CD8-positive, alpha-beta memory T cell (primary cell): ENCODE data around the gene SLC8B1. TPM values are rescaled to one million over a fixed set of nuclear protein-coding genes. Genes with fewer than 3 reads are reported as not detected.

ENCODE experiments used
- CTCF ChIA-PET: fragments of 350-600 bp; sonication (Branson Sonifier 250); formaldehyde crosslinking; loops from one replicate; lab custom pipeline; 2021; ENCODE audit warnings: antibody characterized with exemption; lab: Charles Lee
- POLR2A ChIA-PET: fragments of 350-600 bp; sonication (Branson Sonifier 250); formaldehyde crosslinking; loops from one replicate; lab custom pipeline; 2021; ENCODE audit warnings: antibody characterized with exemption; lab: Charles Lee
- DNase-seq, 5 donors: peaks; one replicate each; pipeline versions ENCODE4 v3.0.0 to v3.0.0-alpha.2; 2020 to 2022; ENCODE audit warnings: mixed read lengths in 1 of 5
- H3K27ac ChIP-seq: one replicate; pipeline ENCODE4 v1.7.0; 2013; ENCODE audit warnings: low read depth, mild to moderate bottlenecking, low read length, moderate library complexity
- H3K27me3 ChIP-seq: 2 replicates; pipeline ENCODE4 v1.7.0; 2013; ENCODE audit warnings: low read length, mild to moderate bottlenecking; ENCODE audit not compliant: insufficient read depth, poor library complexity, severe bottlenecking
- H3K36me3 ChIP-seq: 2 replicates; pipeline ENCODE4 v1.7.0; 2013; ENCODE audit warnings: mild to moderate bottlenecking, low read length, moderate library complexity; ENCODE audit not compliant: insufficient read depth
- H3K4me1 ChIP-seq: 2 replicates; pipeline ENCODE4 v1.7.0; 2013; ENCODE audit warnings: mild to moderate bottlenecking, low read length, moderate library complexity; ENCODE audit not compliant: insufficient read depth
- H3K4me3 ChIP-seq: 2 replicates; pipeline ENCODE4 v1.7.0; 2013; ENCODE audit warnings: mild to moderate bottlenecking, low read length
- H3K9me3 ChIP-seq: 2 replicates; pipeline ENCODE4 v1.7.0; 2013; ENCODE audit warnings: mild to moderate bottlenecking, low read length
- H3K27ac Mint-ChIP-seq, 8 donors: one replicate each; pipeline ENCODE4 v1.8.0; 2020 to 2021; ENCODE audit warnings: mixed read lengths in 8 of 8, mild to moderate bottlenecking in 6 of 8, inconsistent platforms in 3 of 8, moderate library complexity in 3 of 8
- H3K27me3 Mint-ChIP-seq, 2 donors: one replicate each; pipeline ENCODE4 v1.8.0; 2020 to 2021; ENCODE audit warnings: mixed read lengths in 2 of 2, mild to moderate bottlenecking in 1 of 2, moderate library complexity in 1 of 2
- H3K36me3 Mint-ChIP-seq, 3 donors: one replicate each; pipeline ENCODE4 v1.8.0; 2020 to 2021; ENCODE audit warnings: mixed read lengths in 3 of 3, inconsistent platforms in 1 of 3, mild to moderate bottlenecking in 1 of 3
- H3K4me1 Mint-ChIP-seq, 3 donors: one replicate each; pipeline ENCODE4 v1.8.0; 2020 to 2021; ENCODE audit warnings: mixed read lengths in 3 of 3, inconsistent platforms in 1 of 3, mild to moderate bottlenecking in 1 of 3
- H3K4me3 Mint-ChIP-seq, 7 donors: one replicate each; pipeline ENCODE4 v1.8.0; 2020 to 2021; ENCODE audit warnings: mixed read lengths in 7 of 7, mild to moderate bottlenecking in 6 of 7, moderate library complexity in 4 of 7, inconsistent platforms in 2 of 7
- H3K9me3 Mint-ChIP-seq, 5 donors: one replicate each; pipeline ENCODE4 v1.8.0; 2020 to 2022; ENCODE audit warnings: mixed read lengths in 5 of 5, mild to moderate bottlenecking in 3 of 5, moderate library complexity in 2 of 5, inconsistent platforms in 1 of 5
- polyA plus RNA-seq: library from polyadenylated mRNA; unstranded; fragments of 300-500 nt; fragmentation: Illumina TruSeq; gene quantifications from one replicate; pipeline ENCODE4 v1.2.3, GENCODE V29; 2021
- total RNA-seq, 2 experiments: library from RNA; stranded (reverse); gene quantifications; one replicate each; pipeline ENCODE4 v1.2.3, GENCODE V29; 2021

The SLC8B1 gene
- 10 to 100 TPM; 14.9 to 16.8 TPM for total RNA-seq
- 26.8 TPM for polyA plus RNA-seq

GRCh38 chr12:113334786-113335539 lies at the start of gene SLC8B1:
Gene SLC8B1, minus strand, starts transcription at chr12:113335109. Its CDS starts 2,231 bp downstream, at chr12:113332878.
- peak within 1 kb of the TSS; percentile 93 to 99 (median 95) for H3K4me3 Mint-ChIP-seq

GRCh38 chr12:113382206-113382605 lies 47.3 kb upstream of the SLC8B1 start:
- ChIA-PET POLR2A (no interaction called here), CTCF (no interaction called here)
- no peaks in the 10 kb centered on the region for H3K27me3 ChIP-seq
- H3K4me3 Mint-ChIP-seq = no peak overlapping the region
- H3K27me3 Mint-ChIP-seq = no peaks in the 10 kb centered on the region
- no peaks in the 10 kb centered on the region for H3K4me1 ChIP-seq
- H3K4me3 ChIP-seq = no peak overlapping the region
- H3K4me1 Mint-ChIP-seq = no peaks in the 10 kb centered on the region
- H3K27ac Mint-ChIP-seq = no peak overlapping the region
- H3K9me3 Mint-ChIP-seq = no peaks in the 10 kb centered on the region
- peaks cover 0 to 52% (median 12%) of the 10 kb centered on the region in 3 donors for H3K36me3 Mint-ChIP-seq
- H3K36me3 ChIP-seq = no peaks in the 10 kb centered on the region
- no peak for DNase-seq
- H3K9me3 ChIP-seq = no peaks in the 10 kb centered on the region
- H3K27ac ChIP-seq = no peak overlapping the region

More at GRCh38 chr12:113334786-113335539, at the start of gene SLC8B1:
- peaks cover 22% of the 10 kb centered on the region for H3K4me1 ChIP-seq
- H3K4me3 ChIP-seq = peak within 1 kb of the TSS; percentile 78
- peaks cover 30 to 53% (median 35%) of the 10 kb centered on the region in 3 donors for H3K4me1 Mint-ChIP-seq
- H3K27ac ChIP-seq = peak within 1 kb of the TSS; percentile 57
- peaks cover 4% of the 10 kb centered on the region for H3K36me3 ChIP-seq
- ChIA-PET CTCF (interaction anchor here (0.7 to 1.0 kb wide), 6 partner anchors 9 to 156 kb away, joined by 3 read pairs; partner anchors contain the start of genes DDX54 and RITA1), POLR2A (interaction anchor here (0.6 to 1.0 kb wide), 4 partner anchors 8 to 432 kb away, joined by 3 to 7 read pairs (median 3); partner anchors contain the start of gene PLBD2)
- H3K9me3 ChIP-seq = no peaks in the 10 kb centered on the region
- peak within 1 kb of the TSS; percentile 65 to 97 (median 89) for H3K27ac Mint-ChIP-seq
- DNase-seq = peak; percentile 70 to 89 (median 77)
- H3K27me3 ChIP-seq = no peaks in the 10 kb centered on the region
- no peaks in the 10 kb centered on the region for H3K9me3 Mint-ChIP-seq
- H3K27me3 Mint-ChIP-seq = peaks cover 0 to 4% of the 10 kb centered on the region in 2 donors
- peaks cover 6 to 35% (median 13%) of the 10 kb centered on the region in 3 donors for H3K36me3 Mint-ChIP-seq

GRCh38 chr12:113381220-113381619 lies 46.3 kb upstream of the SLC8B1 start:
- POLR2A ChIA-PET = no interaction called here
- DNase-seq = no peak
- peaks cover 0 to 49% (median 14%) of the 10 kb centered on the region in 3 donors for H3K36me3 Mint-ChIP-seq
- no peaks in the 10 kb centered on the region for H3K27me3 Mint-ChIP-seq
- no peaks in the 10 kb centered on the region for H3K27me3 ChIP-seq
- CTCF ChIA-PET = no interaction called here
- H3K4me3 Mint-ChIP-seq = no peak overlapping the region
- H3K4me1 ChIP-seq = no peaks in the 10 kb centered on the region
- peak overlapping the region in 1 of 8 donors; percentile 54 for H3K27ac Mint-ChIP-seq
- H3K36me3 ChIP-seq = no peaks in the 10 kb centered on the region
- H3K27ac ChIP-seq = no peak overlapping the region
- H3K4me1 Mint-ChIP-seq = no peaks in the 10 kb centered on the region
- H3K9me3 Mint-ChIP-seq = no peaks in the 10 kb centered on the region
- no peaks in the 10 kb centered on the region for H3K9me3 ChIP-seq
- H3K4me3 ChIP-seq = no peak overlapping the region

- ChIA-PET CTCF (no interaction called here), POLR2A (no interaction called here)
- Histone ChIP-seq H3K4me3 (no peak overlapping the region), H3K27ac (no peak overlapping the region), H3K4me1 (no peaks in the 10 kb centered on the region), H3K9me3 (no peaks in the 10 kb centered on the region), H3K27me3 (no peaks in the 10 kb centered on the region), H3K36me3 (no peaks in the 10 kb centered on the region)
- Mint-ChIP-seq H3K4me1 (no peaks in the 10 kb centered on the region), H3K36me3 (peaks cover 5 to 50% (median 11%) of the 10 kb centered on the region in 3 donors), H3K4me3 (no peak overlapping the region), H3K9me3 (no peaks in the 10 kb centered on the region), H3K27ac (no peak overlapping the region), H3K27me3 (no peaks in the 10 kb centered on the region)
- DNase-seq = no peak
Measured at GRCh38 chr12:113378291-113378690, 43.4 kb upstream of the SLC8B1 start.

GRCh38 chr12:113374823-113375428 lies 40.0 kb upstream of the SLC8B1 start:
- H3K27me3 ChIP-seq = no peaks in the 10 kb centered on the region
- H3K9me3 Mint-ChIP-seq = no peaks in the 10 kb centered on the region
- no peaks in the 10 kb centered on the region for H3K4me1 Mint-ChIP-seq
- no peaks in the 10 kb centered on the region for H3K4me1 ChIP-seq
- H3K27ac Mint-ChIP-seq = peak overlapping the region in 2 of 8 donors; percentile 21 to 38
- H3K36me3 ChIP-seq = no peaks in the 10 kb centered on the region
- peaks cover 5 to 54% (median 13%) of the 10 kb centered on the region in 3 donors for H3K36me3 Mint-ChIP-seq
- H3K27ac ChIP-seq = no peak overlapping the region
- CTCF ChIA-PET = no interaction called here
- H3K4me3 ChIP-seq = no peak overlapping the region
- DNase-seq = no peak
- POLR2A ChIA-PET = no interaction called here
- H3K9me3 ChIP-seq = no peaks in the 10 kb centered on the region
- H3K27me3 Mint-ChIP-seq = peaks cover 0 to 1% of the 10 kb centered on the region in 2 donors
- H3K4me3 Mint-ChIP-seq = no peak overlapping the region

GRCh38 chr12:113373969-113374368 lies 39.1 kb upstream of the SLC8B1 start:
- H3K27ac ChIP-seq = no peak overlapping the region
- peaks cover 0 to 5% (median 1%) of the 10 kb centered on the region in 3 donors for H3K4me1 Mint-ChIP-seq
- H3K9me3 Mint-ChIP-seq = no peaks in the 10 kb centered on the region
- H3K36me3 Mint-ChIP-seq = peaks cover 5 to 53% (median 13%) of the 10 kb centered on the region in 3 donors
- no peak overlapping the region for H3K4me3 ChIP-seq
- CTCF ChIA-PET = no interaction called here
- H3K4me3 Mint-ChIP-seq = no peak overlapping the region
- H3K36me3 ChIP-seq = no peaks in the 10 kb centered on the region
- H3K9me3 ChIP-seq = no peaks in the 10 kb centered on the region
- H3K27ac Mint-ChIP-seq = peak overlapping the region in 1 of 8 donors; percentile 67
- POLR2A ChIA-PET = no interaction called here
- H3K27me3 Mint-ChIP-seq = peaks cover 0 to 1% of the 10 kb centered on the region in 2 donors
- DNase-seq = no peak
- no peaks in the 10 kb centered on the region for H3K27me3 ChIP-seq
- H3K4me1 ChIP-seq = no peaks in the 10 kb centered on the region

- DNase-seq = no peak
- H3K27me3 ChIP-seq = no peaks in the 10 kb centered on the region
- POLR2A ChIA-PET = no interaction called here
- H3K9me3 ChIP-seq = no peaks in the 10 kb centered on the region
- no peak overlapping the region for H3K4me3 Mint-ChIP-seq
- CTCF ChIA-PET = no interaction called here
- H3K27ac ChIP-seq = no peak overlapping the region
- no peaks in the 10 kb centered on the region for H3K9me3 Mint-ChIP-seq
- H3K27me3 Mint-ChIP-seq = peaks cover 0 to 1% of the 10 kb centered on the region in 2 donors
- H3K4me1 Mint-ChIP-seq = peaks cover 0 to 5% (median 1%) of the 10 kb centered on the region in 3 donors
- no peak overlapping the region for H3K4me3 ChIP-seq
- peaks cover 5 to 57% (median 13%) of the 10 kb centered on the region in 3 donors for H3K36me3 Mint-ChIP-seq
- H3K27ac Mint-ChIP-seq = no peak overlapping the region
- no peaks in the 10 kb centered on the region for H3K36me3 ChIP-seq
- H3K4me1 ChIP-seq = no peaks in the 10 kb centered on the region
Measured at GRCh38 chr12:113373440-113373839, 38.5 kb upstream of the SLC8B1 start.

GRCh38 chr12:113372371-113372770 lies 37.5 kb upstream of the SLC8B1 start:
- no peak for DNase-seq
- H3K4me1 ChIP-seq = no peaks in the 10 kb centered on the region
- no peaks in the 10 kb centered on the region for H3K9me3 ChIP-seq
- Mint-ChIP-seq H3K4me3 (no peak overlapping the region), H3K27me3 (peaks cover 0 to 1% of the 10 kb centered on the region in 2 donors), H3K27ac (no peak overlapping the region), H3K36me3 (peaks cover 5 to 57% (median 11%) of the 10 kb centered on the region in 3 donors), H3K4me1 (peaks cover 0 to 5% (median 3%) of the 10 kb centered on the region in 3 donors), H3K9me3 (no peaks in the 10 kb centered on the region)
- no peak overlapping the region for H3K27ac ChIP-seq
- no peak overlapping the region for H3K4me3 ChIP-seq
- no peaks in the 10 kb centered on the region for H3K36me3 ChIP-seq
- no peaks in the 10 kb centered on the region for H3K27me3 ChIP-seq
- POLR2A ChIA-PET = no interaction called here
- CTCF ChIA-PET = interaction anchor here (0.6 kb wide), 1 partner anchor 11 kb away, joined by 3 read pairs; no protein-coding TSS in a partner anchor
